IMR-90 (cell line): Measurements from ENCODE around the gene ARHGEF7. TPM values are rescaled to one million over a fixed set of nuclear protein-coding genes. Genes with fewer than 3 reads are reported as not detected.

ENCODE experiments used
- ATAC-seq: fragments of 200-7000 bp; cut with Tn5 transposase; 2 replicates; pipeline ENCODE4 v1.9.1; 2020; ENCODE audit warnings: low read depth, mild to moderate bottlenecking, moderate library complexity
- BruUV-seq: library from RNA; stranded (reverse); fragments of 400-500 nt; replicated peaks from 2 replicates; lab custom pipeline; 2021; lab: Mats Ljungman, UMichigan
- CTCF ChIA-PET: fragments of 300-600 bp; formaldehyde crosslinking; extraction: SDS; loops from one replicate; lab custom pipeline; 2021; ENCODE audit warnings: antibody characterized with exemption; lab: Yijun Ruan, JAX
- POLR2A ChIA-PET: fragments of 300-600 bp; sonication (Branson Sonifier 250); formaldehyde crosslinking; loops from one replicate; lab custom pipeline; 2022; ENCODE audit warnings: antibody characterized with exemption; ENCODE audit not compliant: unreplicated experiment; lab: Charles Lee
- DNase-seq: peaks from one replicate; pipeline ENCODE4 v3.0.0; 2013
- H2AFZ ChIP-seq: replicated peaks from 2 replicates; pipeline ENCODE3; 2013; ENCODE audit warnings: low read length, mild to moderate bottlenecking; ENCODE audit not compliant: poor library complexity
- H2AK5ac ChIP-seq: 2 replicates; pipeline ENCODE4 v1.6.1; 2013; ENCODE audit warnings: low read depth, low read length, inconsistent platforms
- H2AK9ac ChIP-seq: replicated peaks from 2 replicates; pipeline ENCODE3; 2013; ENCODE audit warnings: mild to moderate bottlenecking, low read depth, low read length, moderate library complexity; ENCODE audit not compliant: poor library complexity
- H2BK120ac ChIP-seq: 2 replicates; pipeline ENCODE4 v1.6.1; 2013; ENCODE audit warnings: low read depth, low read length, inconsistent platforms
- H2BK15ac ChIP-seq: 3 replicates; pipeline ENCODE4 v1.6.1; 2013; ENCODE audit warnings: low read depth, low read length, inconsistent platforms
- H2BK20ac ChIP-seq: 2 replicates; pipeline ENCODE4 v1.6.1; 2013; ENCODE audit warnings: low read depth, mild to moderate bottlenecking, inconsistent platforms, low read length, moderate library complexity
- H2BK5ac ChIP-seq: 2 replicates; pipeline ENCODE4 v1.6.1; 2013; ENCODE audit warnings: mild to moderate bottlenecking, low read depth, low read length, inconsistent platforms; ENCODE audit not compliant: poor library complexity, severe bottlenecking
- H3K14ac ChIP-seq: replicated peaks from 2 replicates; pipeline ENCODE4 v1.6.1; 2013; ENCODE audit warnings: low read depth, low read length, inconsistent platforms
- H3K18ac ChIP-seq: 2 replicates; pipeline ENCODE4 v1.6.1; 2013; ENCODE audit warnings: low read depth, low read length, control low read depth
- H3K23ac ChIP-seq: 2 replicates; pipeline ENCODE4 v1.6.1; 2013; ENCODE audit warnings: low read depth, low read length, inconsistent platforms
- H3K27ac ChIP-seq: 2 replicates; pipeline ENCODE4 v1.5.1; 2013; ENCODE audit warnings: mild to moderate bottlenecking, control low read depth, low read length; ENCODE audit not compliant: insufficient read depth
- H3K27me3 ChIP-seq: 2 replicates; pipeline ENCODE4 v1.6.1; 2013; ENCODE audit warnings: low read length; ENCODE audit not compliant: control insufficient read depth, insufficient read depth
- H3K36me3 ChIP-seq: 2 replicates; pipeline ENCODE4 v1.6.1; 2013; ENCODE audit warnings: low read length, mixed read lengths; ENCODE audit not compliant: control insufficient read depth, insufficient read depth
- H3K4ac ChIP-seq: 2 replicates; pipeline ENCODE4 v1.6.1; 2013; ENCODE audit warnings: low read depth, low read length, inconsistent platforms
- H3K4me1 ChIP-seq: 2 replicates; pipeline ENCODE4 v1.6.1; 2013; ENCODE audit warnings: low read length, mixed read lengths; ENCODE audit not compliant: control insufficient read depth, insufficient read depth
- H3K4me2 ChIP-seq: 2 replicates; pipeline ENCODE4 v1.6.1; 2013; ENCODE audit warnings: low read depth, mild to moderate bottlenecking, control low read depth, low read length, moderate library complexity
- H3K4me3 ChIP-seq: 2 replicates; pipeline ENCODE4 v1.5.1; 2013; ENCODE audit warnings: low read depth, mild to moderate bottlenecking, control low read depth, low read length, moderate library complexity; ENCODE audit not compliant: insufficient read depth
- H3K56ac ChIP-seq: 2 replicates; pipeline ENCODE4 v1.6.1; 2013; ENCODE audit warnings: low read length, inconsistent platforms; ENCODE audit not compliant: insufficient read depth; ENCODE audit errors: extremely low read depth
- H3K79me1 ChIP-seq, 2 experiments: 2 replicates each; pipeline ENCODE4 v1.6.1; 2013; ENCODE audit warnings: low read length in 2 of 2, inconsistent platforms in 1 of 2, low read depth in 1 of 2
- H3K9ac ChIP-seq: 2 replicates; pipeline ENCODE4 v1.6.1; 2013; ENCODE audit warnings: low read depth, low read length, control low read depth
- H3K9me1 ChIP-seq: 2 replicates; pipeline ENCODE4 v1.6.1; 2013; ENCODE audit warnings: low read length, inconsistent platforms; ENCODE audit not compliant: insufficient read depth
- H3K9me3 ChIP-seq: 2 replicates; pipeline ENCODE4 v1.6.1; 2013; ENCODE audit warnings: low read length; ENCODE audit not compliant: control insufficient read depth, insufficient read depth
- H4K20me1 ChIP-seq: 2 replicates; pipeline ENCODE4 v1.6.1; 2013; ENCODE audit warnings: low read length, inconsistent platforms; ENCODE audit not compliant: insufficient read depth
- H4K5ac ChIP-seq: 2 replicates; pipeline ENCODE4 v1.6.1; 2013; ENCODE audit warnings: mild to moderate bottlenecking, low read depth, low read length, control low read depth
- H4K8ac ChIP-seq, 2 experiments: 2 replicates each; pipeline ENCODE4 v1.6.1; 2013; ENCODE audit warnings: low read depth in 2 of 2, low read length in 2 of 2, control low read depth in 1 of 2, inconsistent platforms in 1 of 2
- H4K91ac ChIP-seq: 2 replicates; pipeline ENCODE4 v1.6.1; 2013; ENCODE audit warnings: low read depth, low read length, inconsistent platforms; ENCODE audit not compliant: insufficient read depth
- CEBPB ChIP-seq: IDR thresholded peaks from 2 replicates; pipeline ENCODE4 v1.6.1; 2012; ENCODE audit warnings: low read depth, low read length, improper control_type of control experiment
- CHD1 ChIP-seq: IDR thresholded peaks from 2 replicates; pipeline ENCODE4 v1.6.1; 2012; ENCODE audit warnings: low read depth, low read length, improper control_type of control experiment
- MAZ ChIP-seq: IDR thresholded peaks from 2 replicates; pipeline ENCODE4 v1.6.1; 2012; ENCODE audit warnings: low read depth, mild to moderate bottlenecking, low read length, improper control_type of control experiment, moderate library complexity, borderline replicate concordance
- POLR2A ChIP-seq: IDR thresholded peaks from 2 replicates; pipeline ENCODE4 v1.6.1; 2012; ENCODE audit warnings: mild to moderate bottlenecking, low read depth, low read length
- RAD21 ChIP-seq: IDR thresholded peaks from 2 replicates; pipeline ENCODE4 v1.6.1; 2012; ENCODE audit warnings: low read length, improper control_type of control experiment
- RFX5 ChIP-seq: IDR thresholded peaks from 2 replicates; pipeline ENCODE4 v1.8.0; 2012; ENCODE audit warnings: low read depth, mild to moderate bottlenecking, low read length, moderate library complexity
- SMC3 ChIP-seq: fragments of 150-350 bp; IDR thresholded peaks from 2 replicates; pipeline ENCODE4 v1.6.1; 2016; ENCODE audit warnings: low read depth, mild to moderate bottlenecking, antibody characterized with exemption, low read length, moderate library complexity
- USF2 ChIP-seq: fragments of 150-350 bp; IDR thresholded peaks from 2 replicates; pipeline ENCODE4 v1.6.1; 2017; ENCODE audit warnings: mild to moderate bottlenecking, antibody characterized with exemption, low read length, low read depth
- WGBS, 2 experiments: methylation state at CpG; one replicate each; pipeline versions ENCODE4 v1.1.5 to v1.1.7; 2013; ENCODE audit warnings: missing lambda C conversion rate in 2 of 2; ENCODE audit not compliant: insufficient read length in 1 of 2; ENCODE audit errors: extremely low coverage in 2 of 2; 5-methylcytosine and 5-hydroxymethylcytosine counted together
- dilution Hi-C: fragments of 300-500 bp; cut with HindIII; formaldehyde crosslinking; loops from one replicate; pipeline ENCODE4 v1.14.3; 2018; ENCODE audit warnings: low sequenced_read_pairs; ENCODE audit not compliant: unreplicated experiment
- in situ Hi-C: fragments of 300-500 bp; cut with MboI; formaldehyde crosslinking; loops from 3 replicates; pipeline ENCODE4 v1.14.3; 2019; ENCODE audit warnings: low sequenced_read_pairs, inconsistent platforms, mixed read lengths
- intact Hi-C: fragments of 100-400 bp; cut with micrococcal nuclease; formaldehyde crosslinking; loops from 2 replicates; pipeline ENCODE4 v1.10.0; 2022
- polyA plus RNA-seq, 3 experiments: library from polyadenylated mRNA; depleted of rRNA; stranded (reverse); fragments of >200 nt; gene quantifications; 2 replicates each; pipeline ENCODE4 v1.2.3, GENCODE V29; 2012; ENCODE audit warnings: low replicate concordance in 1 of 3
- total RNA-seq: library from RNA; depleted of rRNA; stranded (reverse); fragments of >200 nt; gene quantifications from 2 replicates; pipeline ENCODE4 v1.2.3, GENCODE V29; 2012

The ARHGEF7 gene
- total and polyA plus RNA-seq, 2 of the 4 experiments (the other 2 are of a cell fraction) = 32.9 to 59.0 TPM

GRCh38 chr13:111213964-111214726 lies 99.0 kb downstream of the ARHGEF7 start (continued):
- no peak for TF ChIP-seq MAZ

- Histone ChIP-seq H2BK20ac (no peak overlapping the region), H3K27ac (no peak overlapping the region), H3K4me1 (peaks cover 21% of the 10 kb centered on the region), H3K9me3 (no peaks in the 10 kb centered on the region), H3K27me3 (no peaks in the 10 kb centered on the region), H2AFZ (no peak overlapping the region), H3K14ac (no peak overlapping the region), H3K4me3 (no peak overlapping the region), H3K9ac (no peak overlapping the region), H3K56ac (no peak overlapping the region), H4K8ac (no peak overlapping the region), H4K5ac (no peak overlapping the region), H2AK5ac (no peak overlapping the region), H3K4ac (no peak overlapping the region), H3K79me1 (peaks cover 56 to 90% of the 10 kb centered on the region in 2 experiments), H2BK15ac (no peak overlapping the region), H3K18ac (no peak overlapping the region), H3K23ac (no peak overlapping the region), H2AK9ac (no peak overlapping the region), H4K91ac (no peak overlapping the region), H4K20me1 (peaks cover 46% of the 10 kb centered on the region), H3K36me3 (peaks cover 9% of the 10 kb centered on the region), H3K4me2 (no peak overlapping the region), H2BK120ac (no peak overlapping the region), H3K9me1 (peaks cover 29% of the 10 kb centered on the region), H2BK5ac (no peak overlapping the region)
- no TSS peak for BruUV-seq
- ChIA-PET POLR2A (no interaction called here), CTCF (interaction anchor here (0.6 kb wide), 1 partner anchor 147 kb away, joined by 3 read pairs; no protein-coding TSS in a partner anchor)
- DNase-seq (no peak), ATAC-seq (no peak)
- WGBS, 2 experiments = no CpG with 5 or more reads among the region's 19 CpGs
- intact Hi-C loops = no loop called here
- in situ Hi-C loops = no loop called here
- no peak for TF ChIP-seq USF2
- no peak for TF ChIP-seq POLR2A
- no peak for TF ChIP-seq CEBPB
- TF ChIP-seq SMC3 = no peak
- TF ChIP-seq RFX5 = no peak
- no peak for TF ChIP-seq CHD1
- TF ChIP-seq RAD21 = no peak
- dilution Hi-C loops = no loop called here
These were observed 100.3 kb downstream of the ARHGEF7 start for GRCh38 chr13:111215081-111216047.
